NCI-H774 (cell line): ENCODE data around the gene SLC5A10.
A peak's percentile ranks its signal among the peaks of the same experiment; 100 is the strongest.

Source experiments
- DNase-seq: peaks from one replicate; lab custom pipeline; 2025; lab: John Stamatoyannopoulos, UW

Gene SLC5A10

DNA sequence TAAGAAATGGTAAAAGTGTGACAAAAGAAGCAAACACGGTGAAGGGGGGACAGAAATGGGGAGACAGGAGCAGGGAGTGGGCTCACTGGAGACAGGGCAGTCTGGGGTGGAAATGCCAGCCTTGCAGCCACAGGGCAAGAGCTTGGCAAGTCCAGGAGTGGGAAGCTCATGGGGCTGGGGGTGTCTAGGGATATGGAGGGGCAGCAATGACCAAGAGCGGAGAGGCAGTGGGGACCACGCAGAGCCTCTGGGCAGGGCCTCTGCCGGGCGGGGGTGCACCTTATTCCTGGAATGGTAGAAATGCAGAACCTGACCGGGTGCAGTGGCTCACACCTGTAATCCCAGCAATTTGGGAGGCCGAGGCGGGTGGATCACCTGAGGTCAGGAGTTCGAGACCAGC lies 12.6 kb downstream of the SLC5A10 start:
- no peak for DNase-seq

DNA sequence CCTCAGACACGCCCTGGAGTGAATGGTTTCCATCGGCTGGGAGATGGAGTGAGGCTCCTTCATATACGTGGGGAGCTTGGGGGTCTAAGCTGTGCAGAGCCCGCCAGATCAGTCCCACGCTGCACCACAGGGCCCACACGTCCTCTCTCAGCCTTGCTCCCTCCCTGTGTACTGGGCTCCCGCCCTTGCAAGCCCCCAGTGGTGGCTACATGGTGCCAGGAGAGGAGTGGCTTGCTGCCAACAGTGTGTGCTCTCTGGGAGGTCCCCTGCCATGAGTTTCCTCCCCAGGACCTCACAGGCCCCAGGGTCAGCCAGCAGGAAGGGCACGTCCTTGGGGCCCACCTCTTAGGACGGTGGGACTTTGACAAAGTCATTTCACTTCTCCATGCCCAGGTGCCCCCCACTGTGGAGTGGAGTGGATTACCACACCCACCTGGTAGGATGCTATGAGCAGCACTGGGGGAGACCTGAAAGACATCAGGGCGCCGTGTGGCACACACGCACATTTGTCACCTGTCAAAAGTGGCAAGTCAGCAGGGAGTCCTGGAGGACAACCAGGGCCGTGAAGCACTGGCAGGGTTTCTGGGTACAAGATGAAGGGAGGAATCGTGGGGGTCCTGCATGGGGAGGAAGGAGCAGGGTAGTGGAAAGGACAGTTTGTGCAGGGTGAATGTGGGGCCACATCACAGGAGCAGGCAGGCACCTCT lies 13.7 kb downstream of the SLC5A10 start:
- DNase-seq: no peak

DNA sequence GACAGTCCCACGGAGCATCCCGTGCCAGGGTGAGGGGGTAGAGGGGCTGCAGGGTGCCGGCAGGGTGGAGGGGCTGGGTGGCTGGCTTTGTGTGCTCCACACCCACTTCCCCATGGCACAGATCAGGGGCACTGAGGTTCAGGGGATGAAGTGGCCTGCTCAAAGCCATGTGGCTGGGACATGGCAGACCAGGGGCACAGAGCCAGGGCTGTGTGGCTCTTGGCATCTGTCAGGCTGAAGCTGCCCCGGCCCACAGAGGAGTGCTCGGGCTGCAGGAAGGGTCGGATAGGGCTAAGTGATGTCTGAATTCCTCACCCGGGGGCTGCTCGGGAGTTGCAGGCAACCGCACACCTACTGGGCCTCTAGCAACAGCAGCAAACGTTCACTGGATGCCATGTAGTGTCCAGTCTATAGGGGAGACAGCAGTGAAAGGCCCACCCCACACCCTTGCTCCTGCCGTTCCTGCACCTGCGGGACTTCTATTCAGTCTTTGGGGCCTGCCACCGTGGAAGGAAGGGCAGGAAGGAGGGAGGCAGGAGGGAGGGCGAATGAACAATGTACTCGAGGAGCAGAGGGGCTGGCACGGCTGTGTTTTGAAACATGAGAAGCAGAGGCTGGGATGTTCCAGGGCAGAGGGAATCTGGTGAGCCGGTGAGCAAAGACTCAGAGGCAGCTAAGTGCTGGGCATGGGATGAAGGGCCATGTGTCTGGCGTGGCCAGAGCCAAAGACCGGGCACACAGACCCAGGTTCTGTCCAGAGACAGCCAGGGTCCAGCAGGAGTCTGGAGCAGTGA lies 15.1 kb downstream of the SLC5A10 start:
- DNase-seq: no peak

DNA sequence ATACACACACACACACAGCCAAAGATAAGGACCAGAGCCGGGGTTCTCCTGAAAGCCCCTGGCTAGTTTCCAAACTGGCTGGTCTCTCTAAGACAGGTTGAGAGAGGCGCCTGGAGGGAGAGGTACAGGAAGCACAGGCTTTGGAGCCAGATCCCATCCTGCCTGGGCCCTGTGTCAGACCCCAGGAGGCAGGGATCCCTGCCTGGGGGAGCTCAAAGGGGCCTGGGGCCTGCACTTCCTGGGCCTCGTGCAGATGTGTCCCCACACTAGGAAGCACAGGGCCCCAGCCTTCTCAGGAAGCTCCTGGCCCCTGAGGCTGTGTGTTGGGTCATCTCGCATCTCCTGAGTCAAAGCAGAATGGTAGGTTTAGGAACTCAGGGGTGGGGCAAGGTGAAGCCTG lies 16.0 kb downstream of the SLC5A10 start:
- no peak for DNase-seq

DNA sequence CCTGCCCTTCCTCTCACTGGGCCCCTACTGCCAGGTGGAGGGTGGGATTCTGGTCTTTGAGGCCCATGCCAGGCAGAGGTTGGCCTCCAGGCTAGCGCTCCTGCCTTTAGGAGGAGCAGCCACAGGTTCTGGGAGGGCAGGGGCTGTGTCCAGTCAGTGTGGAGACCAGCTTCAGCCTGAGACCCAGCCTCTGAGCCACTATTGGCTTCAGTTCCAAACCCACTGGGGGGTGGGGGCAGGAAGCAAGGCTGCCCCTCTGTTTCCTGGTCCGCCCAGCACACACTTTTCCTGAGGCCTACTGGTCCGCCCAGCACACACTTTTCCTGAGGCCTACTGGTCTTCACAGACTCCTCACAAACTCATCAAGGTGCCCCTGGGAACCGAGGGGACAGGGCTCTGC lies 16.4 kb downstream of the SLC5A10 start:
- DNase-seq: no peak

DNA sequence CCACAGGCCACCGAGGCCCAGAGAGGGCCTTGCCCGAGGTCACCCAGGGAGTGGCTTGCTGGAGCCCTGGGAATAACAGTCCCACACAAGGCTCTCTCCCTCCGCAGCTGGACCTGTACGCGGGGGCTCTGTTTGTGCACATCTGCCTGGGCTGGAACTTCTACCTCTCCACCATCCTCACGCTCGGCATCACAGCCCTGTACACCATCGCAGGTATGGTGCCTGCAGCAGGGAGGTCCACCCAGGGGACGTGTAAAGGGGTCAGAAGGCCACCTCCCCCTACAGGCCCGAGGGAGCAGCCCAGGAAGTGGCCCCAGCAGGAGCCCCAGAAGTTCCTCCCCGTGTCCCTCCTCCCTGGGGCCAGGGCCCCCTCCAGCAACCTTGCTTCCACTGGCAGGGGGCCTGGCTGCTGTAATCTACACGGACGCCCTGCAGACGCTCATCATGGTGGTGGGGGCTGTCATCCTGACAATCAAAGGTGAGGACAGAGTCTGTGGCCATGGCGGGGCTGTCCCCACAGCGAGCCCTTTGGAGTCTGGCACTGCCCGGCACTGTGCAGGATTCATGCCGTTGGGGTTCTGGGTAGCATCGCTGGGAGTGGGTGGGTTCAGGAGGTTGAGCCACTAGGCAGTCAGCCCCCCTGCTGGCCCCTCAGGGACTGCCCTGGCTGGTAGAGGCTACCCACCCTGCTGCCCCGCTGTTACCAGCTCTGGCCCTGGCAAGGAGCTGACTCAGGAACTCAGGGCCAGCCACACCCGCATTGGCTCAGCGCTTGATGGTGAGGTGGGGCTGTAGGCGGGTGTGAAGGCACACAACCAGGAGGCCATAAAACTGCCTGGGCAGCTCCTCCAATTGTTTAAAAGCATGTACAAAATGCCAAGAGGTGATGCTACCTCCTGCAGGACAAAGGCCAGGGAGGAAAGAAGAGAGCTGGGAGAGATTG lies 17.3 kb downstream of the SLC5A10 start:
- no peak for DNase-seq

DNA sequence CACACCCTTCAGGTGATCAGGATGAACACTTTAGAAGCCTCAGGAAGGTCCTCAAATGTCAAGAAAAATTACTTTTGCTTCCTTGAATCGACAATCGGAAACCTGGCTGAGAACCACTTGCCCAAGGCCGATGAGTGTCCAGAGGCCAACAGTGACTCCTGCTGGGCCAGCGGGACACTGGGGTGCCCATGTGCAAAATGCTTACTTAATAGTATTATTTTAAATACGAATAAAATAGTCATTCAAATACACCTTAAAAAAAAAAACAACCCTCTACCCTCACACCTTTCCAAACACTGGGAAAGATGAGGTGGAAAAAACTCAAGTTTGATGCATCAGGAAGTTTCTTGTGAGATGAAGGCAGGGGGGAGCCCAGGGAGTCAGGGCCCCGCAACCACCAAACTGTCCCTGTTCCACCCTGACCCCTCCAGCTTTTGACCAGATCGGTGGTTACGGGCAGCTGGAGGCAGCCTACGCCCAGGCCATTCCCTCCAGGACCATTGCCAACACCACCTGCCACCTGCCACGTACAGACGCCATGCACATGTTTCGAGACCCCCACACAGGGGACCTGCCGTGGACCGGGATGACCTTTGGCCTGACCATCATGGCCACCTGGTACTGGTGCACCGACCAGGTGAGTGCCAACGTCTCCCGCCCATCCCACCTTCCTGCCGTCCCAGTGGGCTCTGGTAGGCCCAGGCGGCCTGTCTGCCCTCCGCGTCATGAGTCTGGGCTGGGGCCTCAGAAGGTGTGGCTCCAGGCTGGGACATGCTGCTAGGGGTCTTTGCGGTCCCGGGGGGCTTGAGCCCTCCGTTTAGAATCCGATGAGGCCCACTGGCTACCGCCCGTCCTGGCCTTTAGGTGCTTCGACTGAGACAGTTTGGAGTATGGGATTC lies 18.9 kb downstream of the SLC5A10 start:
- no peak for DNase-seq

DNA sequence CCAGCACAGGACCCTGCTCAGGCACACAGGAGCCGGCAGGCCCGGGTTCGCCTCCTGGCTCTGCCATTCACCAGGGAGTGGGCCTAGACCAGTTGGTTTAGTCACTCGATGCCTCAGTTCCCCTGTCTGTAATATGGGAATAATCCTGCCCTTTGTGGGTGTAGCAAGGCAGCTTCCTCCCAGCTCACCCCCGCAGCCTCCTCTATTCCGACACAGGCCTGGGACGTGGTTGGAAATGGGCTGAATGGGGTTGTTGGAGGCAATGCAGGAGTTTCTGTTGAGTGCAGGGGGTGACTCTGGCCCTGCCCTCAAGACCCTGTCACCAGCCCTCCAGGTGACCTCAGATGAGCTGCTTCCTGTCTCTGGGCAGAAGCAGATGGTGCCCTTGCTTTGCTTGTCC lies 19.8 kb downstream of the SLC5A10 start:
- DNase-seq: no peak

DNA sequence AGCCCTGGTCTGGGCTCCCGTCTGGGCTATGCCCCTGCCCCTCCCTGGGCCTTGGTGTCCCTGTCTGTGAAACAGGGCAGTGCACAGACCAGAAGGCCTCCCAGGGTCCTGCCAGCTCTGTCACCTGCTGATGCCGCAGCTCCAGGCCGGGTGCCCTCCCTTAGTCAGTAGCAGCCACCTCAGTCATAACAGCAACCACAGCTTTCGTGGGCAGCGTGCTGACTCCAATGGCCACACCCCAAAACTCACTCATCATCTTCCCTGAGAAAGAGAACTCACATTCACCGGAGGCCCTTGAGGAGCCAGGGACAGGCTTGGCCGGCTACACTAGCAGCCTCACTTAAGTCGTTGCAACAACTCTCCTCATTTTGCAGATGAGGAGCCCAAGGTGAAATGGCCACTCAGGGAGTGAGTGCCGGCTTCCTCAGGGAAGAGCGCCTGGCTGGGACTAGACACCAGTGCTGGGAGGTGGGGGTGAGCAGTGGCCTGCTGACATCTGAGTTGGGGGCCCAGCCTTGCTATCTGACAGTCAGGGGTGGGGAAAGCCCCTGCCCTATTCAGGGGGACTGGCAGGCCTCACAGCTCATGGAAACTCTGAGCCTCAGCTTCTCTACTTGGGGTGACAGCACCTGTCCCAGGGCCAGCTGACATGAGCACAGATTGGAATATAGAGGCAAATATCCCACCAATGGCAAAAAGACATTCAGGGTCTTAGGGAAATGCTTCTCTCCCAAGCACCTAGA lies 22.6 kb downstream of the SLC5A10 start:
- DNase-seq: no peak

DNA sequence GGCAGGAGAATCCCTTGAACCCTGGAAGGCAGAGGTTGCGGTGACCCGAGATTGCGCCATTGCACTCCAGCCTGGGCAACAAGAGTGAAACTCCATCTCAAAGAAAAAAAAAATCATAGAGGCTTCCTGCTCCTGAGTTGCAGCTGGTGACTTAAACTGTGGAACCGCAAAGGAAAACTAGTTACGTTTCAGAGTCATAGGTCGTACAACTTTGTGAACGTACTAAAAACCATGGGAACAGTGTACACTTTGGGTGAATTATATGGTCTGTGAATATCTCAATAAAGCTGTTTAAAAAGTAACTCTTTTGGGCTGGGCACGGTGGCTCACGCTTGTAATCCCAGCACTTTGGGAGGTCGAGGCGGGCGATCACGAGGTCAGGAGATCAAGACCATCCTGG lies 23.6 kb downstream of the SLC5A10 start:
- DNase-seq: no peak

DNA sequence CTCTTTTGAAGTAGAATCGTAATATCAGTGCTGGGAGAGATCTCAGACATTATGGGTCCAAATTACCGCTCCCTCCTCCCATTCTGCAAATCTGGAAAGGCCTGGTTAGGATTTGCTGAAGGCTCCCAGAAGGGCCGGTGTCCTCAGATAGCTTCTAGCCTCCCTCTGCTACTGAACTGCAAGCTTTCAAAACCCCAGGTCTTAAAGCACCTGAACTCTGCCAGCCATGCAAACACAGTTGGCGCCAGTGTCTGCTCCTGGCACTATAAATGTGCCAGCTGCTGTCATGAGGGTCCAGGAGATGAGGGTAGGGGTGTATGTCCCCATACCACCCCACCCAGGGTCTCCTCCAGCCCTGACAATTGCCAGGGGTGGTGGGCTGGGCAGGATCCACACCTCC lies 24.2 kb downstream of the SLC5A10 start:
- DNase-seq: no peak

DNA sequence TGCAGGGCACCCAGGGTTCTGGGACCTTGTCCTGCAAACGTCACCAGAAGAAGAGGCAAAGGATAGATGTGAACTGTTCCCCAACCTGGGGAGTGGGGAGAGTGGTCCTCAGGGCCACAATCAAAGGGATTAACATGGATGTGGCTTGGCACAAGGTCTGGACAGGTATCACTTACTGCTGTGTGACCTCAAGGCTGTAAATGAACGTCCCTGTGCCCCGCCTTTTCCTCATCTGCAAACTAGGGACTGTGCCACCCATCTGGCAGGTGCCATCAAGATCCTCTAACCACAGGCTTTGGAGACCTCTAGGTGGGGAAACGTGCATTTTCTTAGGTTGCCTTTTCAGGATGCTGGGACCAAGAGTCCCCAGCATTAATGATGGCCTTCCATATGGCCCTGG lies 25.1 kb downstream of the SLC5A10 start:
- no peak for DNase-seq

DNA sequence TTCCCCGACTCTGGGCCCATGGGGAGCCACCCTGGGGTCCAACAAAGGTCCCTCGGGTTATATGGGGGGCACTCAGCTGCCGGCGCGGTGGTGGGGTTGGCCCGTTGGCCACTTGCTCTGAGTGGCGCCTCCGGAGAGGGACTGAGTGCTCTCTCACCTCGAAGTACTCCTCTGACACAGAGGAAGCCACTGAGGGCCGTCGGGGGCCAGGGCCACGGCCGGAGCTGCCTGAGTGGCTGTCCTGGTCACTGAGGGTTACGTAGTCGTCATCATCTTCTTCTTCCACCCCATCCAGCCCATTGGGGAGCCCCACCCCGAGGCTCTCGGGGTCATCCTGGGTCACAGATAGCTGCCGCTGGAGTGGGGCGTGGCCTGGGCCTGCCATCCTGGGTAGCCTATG lies 25.7 kb downstream of the SLC5A10 start:
- DNase-seq: no peak

DNA sequence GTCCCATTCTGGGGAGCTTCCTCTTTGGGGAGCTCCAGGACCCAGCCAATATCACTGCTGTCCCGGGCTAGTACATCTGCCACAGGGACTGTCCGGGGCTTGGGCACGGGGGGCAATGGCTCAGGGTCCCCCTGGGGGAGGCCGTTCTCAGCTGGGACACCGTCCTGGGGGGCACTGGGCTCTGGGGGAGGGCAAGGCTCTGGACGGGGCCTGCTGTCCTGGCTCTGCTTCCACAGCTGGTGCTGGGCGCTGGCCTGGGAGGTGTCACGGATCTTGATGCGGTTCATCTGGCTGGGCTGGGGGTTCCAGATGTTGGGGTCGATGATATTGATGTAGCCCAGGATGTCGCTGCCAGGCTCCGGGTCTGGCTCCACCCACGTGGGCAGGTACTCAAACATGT lies 26.1 kb downstream of the SLC5A10 start:
- no peak for DNase-seq

DNA sequence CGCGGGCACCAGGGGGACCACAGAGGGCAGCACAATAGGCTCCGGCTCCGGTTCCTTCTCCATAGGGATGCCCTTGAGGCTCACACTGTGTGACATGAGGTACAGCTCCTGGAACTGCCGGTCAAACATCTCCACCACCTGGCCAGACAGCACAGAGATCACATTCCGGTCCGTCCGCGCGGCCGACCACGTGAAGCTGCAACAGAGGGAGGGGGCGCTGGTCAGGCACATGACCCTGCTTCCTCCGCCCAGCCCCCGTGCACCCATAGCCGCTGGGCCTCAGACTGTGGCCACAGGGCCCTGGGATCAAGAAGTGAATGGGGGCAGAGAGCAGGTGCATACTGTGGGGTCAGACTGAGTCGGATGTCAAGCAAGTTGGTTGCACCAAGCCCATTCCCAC lies 26.7 kb downstream of the SLC5A10 start:
- no peak for DNase-seq

DNA sequence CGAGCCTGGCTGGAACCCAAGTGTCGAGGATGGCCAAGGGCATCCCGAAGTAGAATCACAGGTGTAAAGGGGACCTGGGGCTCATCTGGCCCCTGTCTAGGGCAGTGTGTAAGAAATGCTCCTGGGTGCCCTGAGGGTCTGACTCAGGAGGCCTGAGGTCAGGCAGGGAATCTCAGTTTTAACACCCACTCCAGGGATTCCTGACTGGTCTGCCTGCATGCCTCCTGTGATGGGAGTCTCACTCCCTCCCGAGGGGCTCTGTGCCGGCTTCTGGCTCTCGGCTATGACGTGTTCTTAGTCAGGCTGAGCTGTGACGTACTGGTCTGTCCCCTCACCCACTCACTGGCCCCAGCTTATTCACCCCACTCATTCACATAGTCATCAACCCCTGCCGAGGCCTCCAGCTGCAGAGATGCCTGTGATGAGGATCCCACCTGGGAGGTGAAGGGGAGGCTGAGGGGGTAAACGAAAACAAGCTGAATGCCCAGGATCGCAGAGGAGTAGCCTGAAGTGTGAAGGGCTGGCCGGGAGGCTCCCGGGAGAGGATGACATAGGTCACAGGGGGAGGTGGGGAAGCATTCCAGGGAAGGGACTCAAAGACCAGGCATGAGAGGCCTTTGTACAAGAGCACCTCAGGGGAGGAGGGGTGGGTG lies 28.8 kb downstream of the SLC5A10 start:
- DNase-seq: no peak

DNA sequence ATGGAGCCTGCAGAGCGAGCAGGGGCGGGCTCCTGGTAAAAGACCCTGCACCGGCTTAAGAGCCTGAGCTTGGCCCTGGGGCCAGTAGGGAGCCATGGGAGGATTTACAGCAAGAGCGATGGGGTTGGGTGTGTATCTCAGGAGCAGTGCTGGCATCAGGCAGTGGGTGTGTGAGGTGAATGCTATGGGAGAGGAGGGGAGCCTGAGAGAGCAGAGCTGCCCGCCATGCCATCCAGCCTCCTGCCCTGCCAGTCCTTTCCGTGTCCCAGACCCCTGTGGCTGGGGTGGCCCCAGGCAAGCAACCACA lies 29.3 kb downstream of the SLC5A10 start:
- DNase-seq: no peak

DNA sequence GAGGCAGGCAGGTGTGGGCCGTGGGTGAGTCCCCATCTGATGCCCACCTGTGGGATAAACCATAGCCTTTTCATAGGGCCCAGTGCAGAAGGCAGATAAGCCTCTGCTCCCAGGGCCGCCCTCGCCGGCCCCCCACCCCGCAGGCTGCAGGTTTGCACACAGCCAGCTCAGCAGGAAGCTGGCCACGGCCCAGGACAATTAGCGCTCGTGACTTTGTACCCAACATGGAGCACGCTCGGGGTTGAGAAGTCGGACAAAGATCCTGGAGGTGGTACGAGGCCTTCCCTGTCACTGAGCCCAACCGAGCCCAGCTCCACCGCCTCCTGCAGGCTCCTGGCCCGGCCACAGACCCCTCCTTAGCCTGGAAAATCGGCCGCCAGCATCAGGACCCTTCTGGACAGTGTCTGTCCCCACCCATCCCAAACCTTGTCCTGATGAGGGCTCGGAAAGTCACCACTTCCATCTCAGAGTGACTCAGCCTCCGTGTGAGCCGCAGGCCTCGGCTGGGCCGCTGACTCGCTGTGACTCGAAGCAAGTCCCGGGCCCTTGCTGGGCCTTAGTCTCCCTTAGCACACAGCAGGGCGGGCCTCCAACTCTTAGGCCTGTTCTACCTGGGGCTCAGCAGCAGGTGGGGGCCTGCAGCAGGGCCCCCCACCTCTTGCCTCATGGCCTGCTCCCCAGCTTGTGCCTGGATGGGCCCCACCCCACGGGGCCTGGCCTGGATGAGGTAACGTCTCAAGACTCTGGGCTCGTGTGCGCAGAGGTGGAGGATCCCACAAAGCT lies 29.9 kb downstream of the SLC5A10 start:
- peak; percentile 20 for DNase-seq

DNA sequence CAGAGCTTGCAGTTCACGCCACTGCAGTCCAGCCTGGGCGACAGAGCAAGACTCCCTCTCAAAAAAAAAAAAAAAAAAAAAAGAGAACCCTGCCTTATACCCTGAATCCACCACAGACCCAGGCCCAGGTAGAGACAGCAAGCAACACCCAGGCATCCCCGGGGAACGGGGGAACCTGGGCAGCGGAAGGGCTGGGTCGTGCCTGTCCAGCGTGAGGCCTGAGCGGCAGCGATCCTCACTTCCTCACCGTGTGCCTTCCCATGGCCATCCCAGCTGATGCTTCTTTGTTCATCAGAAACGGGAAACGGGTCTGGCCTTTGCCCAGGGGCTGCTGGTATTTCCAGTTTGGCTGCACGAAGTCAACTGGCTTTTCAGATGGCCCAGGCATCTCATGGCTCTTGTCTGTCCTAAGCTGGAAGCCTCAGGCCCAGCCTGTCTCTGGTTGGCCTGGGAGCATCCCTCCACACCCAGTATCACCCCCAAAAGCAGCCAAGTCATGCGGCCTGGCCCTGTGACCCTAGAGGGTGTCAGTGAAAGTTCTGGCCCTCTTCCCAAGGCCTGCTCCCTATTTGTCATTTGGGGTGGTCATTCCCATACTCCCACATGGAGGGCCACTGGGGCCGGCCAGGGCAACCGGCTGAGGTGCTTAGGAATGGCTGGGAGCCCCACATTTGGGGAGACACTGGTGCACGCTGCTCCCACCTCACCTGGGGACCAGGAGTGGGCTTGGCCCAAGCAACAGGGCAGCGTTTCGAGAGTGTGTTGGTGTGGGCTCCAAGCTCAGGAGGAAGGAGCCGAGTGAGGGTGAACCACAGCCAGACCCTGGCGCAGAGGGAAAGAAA lies 32.5 kb downstream of the SLC5A10 start:
- no peak for DNase-seq
